GM12878 (cell line): ENCODE results near the gene DDIT3. TPM values are rescaled to one million over a fixed set of nuclear protein-coding genes. Genes with fewer than 3 reads are reported as not detected.

Experiments used
- ATAC-seq: fragments of 200-7000 bp; cut with Tn5 transposase; 3 replicates; pipeline ENCODE4 v1.9.1; 2020; ENCODE audit warnings: mild to moderate bottlenecking, moderate library complexity
- BruUV-seq: library from RNA; stranded (reverse); fragments of 400-500 nt; replicated peaks from 2 replicates; lab custom pipeline; 2021; lab: Mats Ljungman, UMichigan
- CTCF ChIA-PET: fragments of 300-600 bp; sonication (Branson Sonifier 250); formaldehyde crosslinking; extraction: SDS; loops from one replicate; lab custom pipeline; 2021; ENCODE audit warnings: inconsistent platforms; lab: Yijun Ruan, JAX
- POLR2A ChIA-PET: fragments of 350-600 bp; formaldehyde crosslinking; extraction: SDS; loops from one replicate; lab custom pipeline; 2021; ENCODE audit warnings: inconsistent platforms; lab: Charles Lee
- RAD21 ChIA-PET: fragments of 300-600 bp; sonication (Branson Sonifier 250); formaldehyde crosslinking; loops from one replicate; lab custom pipeline; 2023; ENCODE audit warnings: antibody characterized with exemption; ENCODE audit not compliant: unreplicated experiment; lab: Charles Lee
- SMC1A ChIA-PET: fragments of 300-600 bp; sonication (Branson Sonifier 250); formaldehyde crosslinking; loops from one replicate; lab custom pipeline; 2023; ENCODE audit not compliant: unreplicated experiment, uncharacterized antibody; lab: Charles Lee
- DNase-seq: peaks from one replicate; pipeline ENCODE4 v3.0.0-alpha.2; 2011; ENCODE audit warnings: low read depth, low spot score
- FAIRE-seq: peaks from 3 replicates; lab custom pipeline; 2011; peaks lifted over from hg19 to GRCh38; lab: Jason Lieb, UNC
- H2AFZ ChIP-seq: 2 replicates; pipeline ENCODE4 v1.6.0; 2011; ENCODE audit warnings: low read depth, low read length, control low read depth; ENCODE audit not compliant: control insufficient read depth
- H3K27ac ChIP-seq: 2 replicates; pipeline ENCODE4 v1.5.1; 2011; ENCODE audit warnings: control low read depth; ENCODE audit not compliant: control insufficient read depth, insufficient read depth
- H3K27me3 ChIP-seq, 2 experiments: replicated peaks in 1 of 2; 2 replicates each; pipeline versions ENCODE4 v1.6.0 to v1.6.1; 2011; ENCODE audit warnings: low read length in 1 of 2; ENCODE audit not compliant: control insufficient read depth in 2 of 2, insufficient read depth in 2 of 2
- H3K36me3 ChIP-seq, 2 experiments: 2 replicates each; pipeline ENCODE4 v1.5.1; 2011; ENCODE audit warnings: low read length in 1 of 2; ENCODE audit not compliant: control insufficient read depth in 2 of 2, insufficient read depth in 2 of 2
- H3K4me1 ChIP-seq: 2 replicates; pipeline ENCODE4 v1.6.1; 2011; ENCODE audit warnings: mild to moderate bottlenecking, low read length, moderate library complexity, mixed read lengths; ENCODE audit not compliant: control insufficient read depth, insufficient read depth
- H3K4me2 ChIP-seq: 2 replicates; pipeline ENCODE4 v1.6.0; 2011; ENCODE audit warnings: control low read depth; ENCODE audit not compliant: control insufficient read depth, insufficient read depth
- H3K4me3 ChIP-seq: fragments of 200-600 bp; sonication (generic); 2 replicates; pipeline ENCODE4 v1.5.1; 2016
- H3K79me2 ChIP-seq: 2 replicates; pipeline ENCODE4 v1.6.0; 2011; ENCODE audit warnings: low read length; ENCODE audit not compliant: control insufficient read depth, insufficient read depth
- H3K9ac ChIP-seq: 2 replicates; pipeline ENCODE4 v1.8.0; 2011; ENCODE audit warnings: low read length, control low read depth, mixed read lengths; ENCODE audit not compliant: control insufficient read depth, insufficient read depth
- H3K9me3 ChIP-seq: replicated peaks from 3 replicates; pipeline ENCODE4 v1.5.1; 2011; ENCODE audit warnings: mild to moderate bottlenecking, low read length; ENCODE audit not compliant: control insufficient read depth, insufficient read depth
- H4K20me1 ChIP-seq: 2 replicates; pipeline ENCODE4 v1.6.0; 2011; ENCODE audit not compliant: control insufficient read depth, insufficient read depth
- CUX1 ChIP-seq: IDR thresholded peaks from 2 replicates; pipeline ENCODE4 v1.6.1; 2012; ENCODE audit warnings: improper control_type of control experiment, low read depth, low read length; ENCODE audit not compliant: insufficient replicate concordance
- ESRRA ChIP-seq: IDR thresholded peaks from 2 replicates; pipeline ENCODE4 v1.6.1; 2012; ENCODE audit warnings: mild to moderate bottlenecking, low read length, improper control_type of control experiment
- RAD21 ChIP-seq: IDR thresholded peaks from 2 replicates; pipeline ENCODE4 v1.6.1; 2011; ENCODE audit warnings: mild to moderate bottlenecking, low read depth, low read length, moderate library complexity; ENCODE audit not compliant: insufficient read depth
- WGBS: methylation state at CpG from one replicate; pipeline ENCODE4 v1.1.6; 2016; ENCODE audit warnings: low lambda C conversion rate; ENCODE audit not compliant: insufficient replicate concordance, insufficient coverage; ENCODE audit errors: missing lambda C conversion rate; 5-methylcytosine and 5-hydroxymethylcytosine counted together
- in situ Hi-C: fragments of 300-500 bp; cut with MboI; formaldehyde crosslinking; loops from 9 replicates; pipeline ENCODE4 v1.14.3; 2018; ENCODE audit warnings: mixed read lengths
- intact Hi-C: fragments of 100-400 bp; cut with micrococcal nuclease; formaldehyde crosslinking; loops from one replicate; pipeline ENCODE4 v1.14.2; 2022; ENCODE audit not compliant: unreplicated experiment
- polyA plus RNA-seq, 11 experiments: library from polyadenylated mRNA; depleted of rRNA in 4 of 11; unstranded in 6 of 11; stranded (reverse) in 5 of 11; fragments of >200 nt; fragmentation: Nextera tagmentation in 4 of 11; fragmentation: Illumina TruSeq in 1 of 11; extraction: Ambion mirVana in 4 of 11; extraction: Trizol in 1 of 11; gene quantifications; 1 replicate in 1 of 11; 2 replicates in 10 of 11; pipeline versions ENCODE4 v1.2.1 to v1.2.3, GENCODE V29; 2011 to 2016; ENCODE audit warnings: inconsistent platforms in 2 of 11, missing spikeins in 2 of 11, low read depth in 1 of 11
- total RNA-seq, 4 experiments: library from RNA; depleted of rRNA in 3 of 4; stranded (reverse); fragments of >200 nt in 3 of 4; fragmentation: Illumina TruSeq in 1 of 4; extraction: Trizol in 1 of 4; gene quantifications; 2 replicates each; pipeline versions ENCODE4 v1.2.1 to v1.2.3, GENCODE V29; 2013 to 2021

The DDIT3 gene
- total and polyA plus RNA-seq, 10 of the 15 experiments (the other 5 are each of a cell fraction or from before 2014, with no cell fraction given), result 9.2 to 28.9 (median 15.5) TPM

- 39% methylated on average over 3 of the region's 3 CpGs for WGBS
- H3K9me3 ChIP-seq, result no peaks in the 10 kb centered on the region
- peaks cover 33 to 49% of the 10 kb centered on the region in 2 experiments for H3K36me3 ChIP-seq
- DNase-seq (no peak), ATAC-seq (no peak), FAIRE-seq (no peak)
- no peaks in the 10 kb centered on the region for H3K27me3 ChIP-seq
- CTCF ChIA-PET, result interaction anchor here (1.3 to 1.5 kb wide), 3 partner anchors 9 to 57 kb away, joined by 3 to 4 read pairs (median 4); no protein-coding TSS in a partner anchor
- in situ Hi-C loops (no loop called here), intact Hi-C loops (no loop called here)
- POLR2A ChIA-PET, result interaction anchor here (0.9 kb wide), 1 partner anchor 9 kb away, joined by 3 read pairs; no protein-coding TSS in a partner anchor
- H3K9ac ChIP-seq, result no peak overlapping the region
- no peak for TF ChIP-seq CUX1
- TF ChIP-seq RAD21, result no peak
- TF ChIP-seq ESRRA, result no peak
- RAD21 ChIA-PET, result no interaction called here
- SMC1A ChIA-PET, result interaction anchor here (1.7 to 2.2 kb wide), 2 partner anchors 18 to 23 kb away, joined by 3 to 6 read pairs; no protein-coding TSS in a partner anchor
- no TSS peak for BruUV-seq
- peaks cover 27% of the 10 kb centered on the region for H3K79me2 ChIP-seq
- no peak overlapping the region for H3K4me2 ChIP-seq
- no peak overlapping the region for H2AFZ ChIP-seq
- H3K4me1 ChIP-seq, result no peaks in the 10 kb centered on the region; the same call in 1 of the 2 replicates
- no peak overlapping the region for H3K27ac ChIP-seq
- no peak overlapping the region for H3K4me3 ChIP-seq
- peaks cover 4% of the 10 kb centered on the region; the same call in 1 of the 2 replicates for H4K20me1 ChIP-seq
Measured at GRCh38 chr12:57515408-57515933, 4.8 kb downstream of the DDIT3 start.
